Loucy (cell line): ENCODE measurements around the gene GPR84.

Source experiments
- CTCF ChIP-seq: fragments of 200-600 bp; sonication (generic); conservative IDR thresholded peaks from 2 replicates; pipeline ENCODE4 v1.5.1; 2014; ENCODE audit warnings: mild to moderate bottlenecking, antibody characterized with exemption, low read length
- EZH2phosphoT487 ChIP-seq: fragments of 200-600 bp; IDR thresholded peaks from 2 replicates; pipeline ENCODE4 v1.6.1; 2018; ENCODE audit warnings: antibody characterized with exemption, mild to moderate bottlenecking, moderate library complexity, borderline replicate concordance

- no peak for TF ChIP-seq CTCF
- no peak for TF ChIP-seq EZH2phosphoT487
Observed at GRCh38 chr12:54359762-54360351, 4.4 kb downstream of the GPR84 start.
